ENCODE measurements around the gene POLR3B.

Gene POLR3B

DNA sequence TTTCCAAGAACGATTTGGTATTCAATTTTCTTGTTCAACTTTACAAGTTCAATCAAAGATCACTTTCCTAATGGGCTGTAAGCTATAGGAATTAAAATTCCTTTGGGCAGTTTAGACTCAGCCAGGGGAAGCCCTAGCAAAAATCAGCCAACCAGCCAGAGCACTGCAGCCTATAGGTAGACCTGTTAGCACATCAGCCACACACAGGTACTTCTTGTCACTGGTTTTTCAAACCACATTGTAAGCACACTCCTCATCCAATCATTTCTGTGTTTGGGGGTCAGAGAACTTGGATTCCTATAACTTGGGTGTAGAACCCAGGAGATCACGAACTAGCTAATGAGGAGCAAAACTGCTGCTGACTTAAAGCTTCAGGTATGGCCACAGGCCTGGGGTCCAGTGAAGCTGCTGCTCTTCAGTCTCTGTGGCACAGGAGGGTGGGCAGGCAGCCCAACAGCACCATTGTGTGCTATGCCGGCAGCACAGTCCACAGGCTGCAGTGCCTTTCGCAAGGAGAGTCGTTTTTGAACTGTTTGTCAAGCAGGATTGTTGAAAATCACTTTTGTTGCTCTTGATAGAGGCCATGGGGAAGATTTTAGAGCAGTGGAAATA, 137.9 kb downstream of the POLR3B start:
- TF ChIP-seq, protein P1, sequence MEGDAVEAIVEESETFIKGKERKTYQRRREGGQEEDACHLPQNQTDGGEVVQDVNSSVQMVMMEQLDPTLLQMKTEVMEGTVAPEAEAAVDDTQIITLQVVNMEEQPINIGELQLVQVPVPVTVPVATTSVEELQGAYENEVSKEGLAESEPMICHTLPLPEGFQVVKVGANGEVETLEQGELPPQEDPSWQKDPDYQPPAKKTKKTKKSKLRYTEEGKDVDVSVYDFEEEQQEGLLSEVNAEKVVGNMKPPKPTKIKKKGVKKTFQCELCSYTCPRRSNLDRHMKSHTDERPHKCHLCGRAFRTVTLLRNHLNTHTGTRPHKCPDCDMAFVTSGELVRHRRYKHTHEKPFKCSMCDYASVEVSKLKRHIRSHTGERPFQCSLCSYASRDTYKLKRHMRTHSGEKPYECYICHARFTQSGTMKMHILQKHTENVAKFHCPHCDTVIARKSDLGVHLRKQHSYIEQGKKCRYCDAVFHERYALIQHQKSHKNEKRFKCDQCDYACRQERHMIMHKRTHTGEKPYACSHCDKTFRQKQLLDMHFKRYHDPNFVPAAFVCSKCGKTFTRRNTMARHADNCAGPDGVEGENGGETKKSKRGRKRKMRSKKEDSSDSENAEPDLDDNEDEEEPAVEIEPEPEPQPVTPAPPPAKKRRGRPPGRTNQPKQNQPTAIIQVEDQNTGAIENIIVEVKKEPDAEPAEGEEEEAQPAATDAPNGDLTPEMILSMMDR (IDR thresholded peaks at IDR 0.05; ENCODE audit: low read depth, low read length, missing control alignments): no peak
- H3K4me3 ChIP-seq (replicated peaks; ENCODE audit: low read depth, low read length): no peak overlapping the region
- DNase-seq (ENCODE audit: extremely low read depth, low read depth): no peak

DNA sequence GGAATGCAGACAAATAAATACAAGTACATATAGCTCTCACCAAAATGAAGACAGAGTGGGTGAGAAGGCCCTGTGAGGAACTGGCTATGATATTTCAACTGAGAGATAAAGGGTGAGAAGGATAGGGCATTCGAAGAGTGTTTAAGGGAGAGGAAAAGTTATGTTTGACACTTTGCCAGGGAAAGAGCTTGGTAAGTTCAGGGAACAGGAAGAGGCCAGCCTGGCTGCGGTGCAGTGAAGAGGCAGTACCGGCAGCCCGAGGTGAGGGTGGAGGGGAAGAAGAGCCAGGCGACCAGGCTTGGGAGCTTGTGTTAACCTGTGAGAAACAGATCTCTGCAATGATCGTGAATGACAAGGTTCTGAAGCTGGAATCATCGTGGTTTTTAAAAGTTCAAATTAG, 140.5 kb downstream of the POLR3B start:
- TF ChIP-seq, protein P1 (IDR thresholded peaks at IDR 0.05; ENCODE audit: low read depth, low read length, missing control alignments): no peak
- no peak for DNase-seq (ENCODE audit: extremely low read depth, low read depth)
- no peak overlapping the region for H3K4me3 ChIP-seq (replicated peaks; ENCODE audit: low read depth, low read length)

DNA sequence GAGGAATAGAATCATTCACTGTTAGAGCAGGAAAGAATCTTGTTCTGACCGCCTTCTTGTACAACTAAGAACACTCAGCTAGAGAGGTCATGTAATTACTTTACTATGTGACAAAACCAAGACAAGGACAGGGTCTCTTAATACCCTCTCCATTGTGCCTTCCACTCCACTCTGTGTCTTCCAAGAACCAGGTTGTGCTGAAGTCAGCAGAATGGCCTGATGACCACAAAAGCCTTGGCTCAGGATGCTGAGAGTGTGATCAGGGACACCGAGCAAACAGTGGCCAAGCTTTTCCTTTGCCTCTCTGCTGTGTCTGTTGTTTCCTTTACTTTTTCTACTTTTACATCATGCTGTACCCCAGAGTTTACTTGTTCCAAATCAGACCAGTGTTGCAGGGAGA, 142.1 kb downstream of the POLR3B start:
- DNase-seq (ENCODE audit: extremely low read depth, low read depth): no peak
- TF ChIP-seq, protein P1 (IDR thresholded peaks at IDR 0.05; ENCODE audit: low read depth, low read length, missing control alignments): no peak

DNA sequence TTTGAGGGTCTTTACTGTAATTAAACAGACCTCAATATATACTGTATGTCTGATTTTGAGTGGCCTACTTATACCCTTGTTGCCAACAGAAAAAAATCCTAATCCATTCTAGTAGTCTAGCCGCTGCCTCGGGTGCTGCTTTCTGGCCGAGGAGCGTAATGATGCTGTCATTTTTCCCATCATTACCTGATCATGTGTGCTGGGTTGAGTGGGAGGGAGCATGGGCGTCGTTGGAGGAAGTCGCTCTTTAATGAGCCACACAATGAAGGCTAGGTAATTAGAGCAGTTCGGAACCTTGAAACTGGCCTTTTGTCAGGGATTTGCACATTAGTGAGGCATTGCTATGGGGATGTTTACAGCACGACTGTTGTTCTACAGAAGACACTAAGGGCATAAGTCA, 149.1 kb downstream of the POLR3B start:
- TF ChIP-seq, protein P1 (IDR thresholded peaks at IDR 0.05; ENCODE audit: low read depth, low read length, missing control alignments): no peak
- H3K4me3 ChIP-seq (replicated peaks; ENCODE audit: low read depth, low read length): no peak overlapping the region
- no peak for DNase-seq (ENCODE audit: extremely low read depth, low read depth)

More for the DNA sequence above, 142.1 kb downstream of the POLR3B start:
- H3K4me3 ChIP-seq (replicated peaks; ENCODE audit: low read depth, low read length): no peak overlapping the region

DNA sequence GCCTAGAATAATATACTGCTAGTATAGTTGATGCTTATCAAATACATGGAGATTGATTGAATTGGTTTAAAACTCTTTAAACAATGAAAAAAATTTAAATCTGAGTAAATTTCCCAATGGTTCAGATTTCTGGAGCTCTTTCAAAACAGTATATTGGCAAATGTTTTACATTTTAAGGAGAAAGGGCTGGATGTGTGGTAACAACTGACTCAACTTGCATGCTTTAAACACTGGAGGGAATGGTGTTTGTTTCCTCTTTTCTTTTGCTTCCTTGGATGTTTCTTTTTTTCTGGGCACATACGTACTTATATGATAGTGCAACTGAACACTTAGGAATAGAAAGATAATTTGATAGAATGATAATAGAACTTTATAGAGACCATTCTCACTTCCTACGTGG, 151.4 kb downstream of the POLR3B start:
- TF ChIP-seq, protein P1 (IDR thresholded peaks at IDR 0.05; ENCODE audit: low read depth, low read length, missing control alignments): no peak
- no peak for DNase-seq (ENCODE audit: extremely low read depth, low read depth)
- H3K4me3 ChIP-seq (replicated peaks; ENCODE audit: low read depth, low read length): no peak overlapping the region

DNA sequence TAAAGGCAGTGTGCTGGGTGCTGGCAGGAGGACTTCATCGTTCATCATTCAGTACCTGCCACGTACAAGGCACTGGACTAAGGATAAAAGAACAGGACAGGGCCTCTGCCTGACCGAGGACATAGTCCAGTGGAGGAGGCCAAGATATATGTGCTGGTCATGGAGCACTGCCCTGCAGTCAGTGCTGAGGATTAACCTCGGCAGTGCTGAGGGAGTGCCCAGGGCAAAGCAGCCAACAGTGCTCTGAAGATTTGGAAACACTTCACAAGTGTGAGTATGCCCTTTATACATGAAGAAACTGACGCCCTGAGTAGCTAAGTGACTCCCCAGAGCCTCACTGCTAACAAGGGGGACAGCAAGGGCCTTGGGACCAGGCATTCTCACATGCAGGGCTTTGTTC, 153.8 kb downstream of the POLR3B start:
- DNase-seq (ENCODE audit: extremely low read depth, low read depth): no peak
- TF ChIP-seq, protein P1 (IDR thresholded peaks at IDR 0.05; ENCODE audit: low read depth, low read length, missing control alignments): no peak

DNA sequence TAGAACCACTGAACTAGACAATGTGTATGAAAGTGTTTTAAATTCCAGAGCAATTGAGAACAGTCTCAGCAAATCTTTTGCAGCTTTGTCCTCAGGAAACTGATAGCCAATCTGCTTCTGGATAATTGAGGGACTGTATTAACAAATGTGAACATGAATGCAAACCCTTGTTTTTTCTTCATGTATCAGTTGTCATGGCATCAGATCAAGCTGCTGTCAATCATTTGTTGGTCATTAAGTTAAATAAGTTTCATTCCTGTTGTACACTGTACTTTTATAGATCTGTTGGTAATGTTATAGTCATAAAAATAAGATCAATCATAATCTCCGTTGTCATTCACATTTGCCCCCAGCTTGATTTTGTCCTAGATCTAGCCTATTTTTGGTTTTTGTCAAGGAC, 159.8 kb downstream of the POLR3B start:
- TF ChIP-seq, protein P1 (IDR thresholded peaks at IDR 0.05; ENCODE audit: low read depth, low read length, missing control alignments): no peak
- H3K4me3 ChIP-seq (replicated peaks; ENCODE audit: low read depth, low read length): no peak overlapping the region
- DNase-seq (ENCODE audit: extremely low read depth, low read depth): no peak

More for the DNA sequence above, 153.8 kb downstream of the POLR3B start:
- H3K4me3 ChIP-seq (replicated peaks; ENCODE audit: low read depth, low read length): no peak overlapping the region
